VCaP (cell line): ENCODE measurements around the gene ACTR8.
A peak's percentile ranks its signal among the peaks of the same experiment; 100 is the strongest.

Experiments used
- H3K27ac ChIP-seq: fragments of 450-650 bp; 2 replicates; pipeline ENCODE4 v1.5.1; 2017
- CTCF ChIP-seq: fragments of 450-650 bp; conservative IDR thresholded peaks from 2 replicates; pipeline ENCODE4 v1.5.1; 2017; ENCODE audit warnings: mild to moderate bottlenecking, moderate library complexity

Gene ACTR8

GRCh38 chr3:53900666-53901331 is 18.8 kb upstream of the ACTR8 start:
- no peak for TF ChIP-seq CTCF
- H3K27ac ChIP-seq, result peak overlapping the region; percentile 8

GRCh38 chr3:53899750-53900149 is 17.8 kb upstream of the ACTR8 start:
- H3K27ac ChIP-seq, result peak overlapping the region; percentile 8
- no peak for TF ChIP-seq CTCF

GRCh38 chr3:53892286-53892637 is 10.3 kb upstream of the ACTR8 start:
- no peak for TF ChIP-seq CTCF
- H3K27ac ChIP-seq, result peak overlapping the region; percentile 86

GRCh38 chr3:53891497-53892285 is 9.7 kb upstream of the ACTR8 start, which contains the start of gene SELENOK:
SELENOK (minus strand) TSS chr3:53891859.
- H3K27ac ChIP-seq, result peak within 1 kb of the TSS; percentile 86
- TF ChIP-seq CTCF, result no peak

- no peak for TF ChIP-seq CTCF
- peak overlapping the region; percentile 86 for H3K27ac ChIP-seq
Measured at GRCh38 chr3:53890726-53891475, 8.9 kb upstream of the ACTR8 start.

- TF ChIP-seq CTCF, result no peak
- H3K27ac ChIP-seq, result no peak overlapping the region
Measured at GRCh38 chr3:53888232-53888631, 6.3 kb upstream of the ACTR8 start.

GRCh38 chr3:53887446-53887845 is 5.5 kb upstream of the ACTR8 start:
- TF ChIP-seq CTCF, result no peak
- no peak overlapping the region for H3K27ac ChIP-seq
